ENCODE measurements around the gene DBP. TPM values are rescaled to one million over a fixed set of nuclear protein-coding genes. Genes with fewer than 3 reads are reported as not detected.

DBP gene
- total RNA-seq, 2 experiments from 2014 or later = 8.3 to 12.4 TPM

DNA sequence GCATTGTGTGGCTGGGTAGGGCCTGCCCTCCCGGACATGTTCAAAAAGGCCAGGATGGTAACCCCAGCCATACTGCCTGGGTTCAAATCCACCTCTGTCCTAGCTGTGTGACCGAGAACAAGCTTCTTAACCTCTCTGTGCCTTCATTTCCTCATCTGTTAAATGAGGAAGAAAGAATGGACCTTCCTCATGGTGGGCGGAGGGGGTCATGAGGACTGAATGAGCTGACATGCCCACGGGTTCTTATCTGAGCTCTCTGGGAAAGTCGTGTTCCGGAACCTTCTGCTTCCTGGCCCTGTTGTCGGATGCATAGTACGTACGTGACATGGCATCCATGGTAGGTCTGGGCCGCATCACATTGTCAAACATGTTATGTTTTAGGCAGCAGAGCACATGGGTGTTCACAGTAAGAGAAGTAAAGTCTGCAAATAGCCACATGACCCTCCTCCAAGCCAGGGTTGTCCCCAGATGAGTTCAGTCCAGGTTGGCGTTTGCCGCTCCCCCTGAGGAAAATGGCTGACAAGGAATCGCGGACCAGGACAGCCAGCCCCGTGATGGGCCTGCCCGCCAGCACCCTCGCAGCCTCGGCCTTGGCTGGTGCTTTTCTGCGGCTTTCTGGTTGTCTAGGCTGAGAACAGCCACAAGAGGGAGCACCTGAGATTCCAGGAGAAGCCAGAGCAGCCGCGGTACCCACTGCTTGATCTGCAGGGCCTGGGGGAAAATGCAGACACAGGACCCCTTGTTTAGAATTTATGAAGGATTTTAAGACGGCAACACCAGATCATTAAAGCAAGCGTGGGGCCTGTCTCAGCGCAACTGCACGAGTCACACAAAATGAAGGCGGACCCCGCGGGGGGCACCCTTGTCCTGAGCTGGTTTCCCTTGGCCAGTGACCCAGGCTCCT, 38.0 kb upstream of the DBP start:
- POLR2A ChIA-PET = interaction anchor here (0.6 kb wide), 1 partner anchor 35 kb away, joined by 8 read pairs; no protein-coding TSS in a partner anchor
- H3K27ac Mint-ChIP-seq = no peak overlapping the region
- ATAC-seq = peak; percentile 97

DNA sequence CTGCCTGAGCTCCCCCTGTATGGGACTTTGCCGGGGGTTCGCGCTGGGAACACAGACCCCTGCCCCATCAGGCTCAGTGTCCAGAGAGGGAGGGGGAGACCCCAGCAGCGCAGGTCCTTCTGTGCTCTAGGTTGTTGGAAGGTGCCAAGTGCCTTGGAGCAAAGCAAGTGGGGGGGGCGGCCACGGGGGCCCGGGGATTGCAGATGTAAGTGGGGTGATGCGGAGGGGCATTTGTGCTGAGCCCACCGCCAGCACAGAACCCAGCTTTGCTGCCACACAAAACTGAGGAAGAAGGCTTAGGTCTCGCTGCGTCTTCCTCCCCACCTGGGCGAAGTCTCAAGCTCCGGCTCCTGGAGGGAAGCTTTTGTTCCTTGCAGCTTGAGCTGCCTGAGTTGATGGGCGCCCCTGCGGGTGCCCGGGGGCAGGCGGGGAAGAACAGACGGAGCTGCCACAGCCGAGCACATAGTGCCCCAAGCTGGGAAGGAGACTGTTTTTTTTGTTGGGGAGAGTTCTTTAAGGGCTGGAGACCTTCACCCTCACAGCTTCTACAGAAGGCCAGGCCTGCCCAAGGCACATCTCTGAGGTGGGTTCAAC, 37.1 kb upstream of the DBP start:
- no peaks in the 10 kb centered on the region for H3K27me3 Mint-ChIP-seq
- H3K4me3 Mint-ChIP-seq = no peak overlapping the region
- peaks cover 5% of the 10 kb centered on the region for H3K9me3 Mint-ChIP-seq (ENCODE audit: low read depth)
- H3K27ac Mint-ChIP-seq = no peak overlapping the region
- POLR2A ChIA-PET = no interaction called here
- DNase-seq (no peak), ATAC-seq (no peak)
- intact Hi-C loops (cut with DNase I, micrococcal nuclease) = loop anchor here in 1 of 2 experiments (2.0 kb wide), 1 partner anchor 28 kb away; the partner anchor contains the start of gene CA11
- H3K36me3 Mint-ChIP-seq (ENCODE audit: low read depth) = no peaks in the 10 kb centered on the region
- CTCF ChIA-PET = interaction anchor here (0.7 to 2.6 kb wide), 11 partner anchors 10 to 311 kb away, joined by 3 to 14 read pairs (median 4); partner anchors contain the start of genes CA11, FUT2, SYNGR4 and TMEM143
- H3K4me1 Mint-ChIP-seq = peaks cover 7% of the 10 kb centered on the region

More for the DNA sequence above, 38.0 kb upstream of the DBP start:
- CTCF ChIA-PET = interaction anchor here (0.6 to 2.6 kb wide), 20 partner anchors 9 to 490 kb away, joined by 3 to 14 read pairs (median 4); partner anchors contain the start of genes CA11, FUT2, SYNGR4 and TMEM143
- intact Hi-C loops (cut with DNase I, micrococcal nuclease) = loop anchor here (1.0 to 5.0 kb wide), 4 partner anchors 28 to 160 kb away; partner anchors contain the start of gene CA11 (in 2 of the 2)
- no peaks in the 10 kb centered on the region for H3K36me3 Mint-ChIP-seq (ENCODE audit: low read depth)
- no peaks in the 10 kb centered on the region for H3K27me3 Mint-ChIP-seq
- H3K9me3 Mint-ChIP-seq (ENCODE audit: low read depth) = no peaks in the 10 kb centered on the region
- peak; percentile 86 for DNase-seq
- peaks cover 7% of the 10 kb centered on the region for H3K4me1 Mint-ChIP-seq
- no peak overlapping the region for H3K4me3 Mint-ChIP-seq

DNA sequence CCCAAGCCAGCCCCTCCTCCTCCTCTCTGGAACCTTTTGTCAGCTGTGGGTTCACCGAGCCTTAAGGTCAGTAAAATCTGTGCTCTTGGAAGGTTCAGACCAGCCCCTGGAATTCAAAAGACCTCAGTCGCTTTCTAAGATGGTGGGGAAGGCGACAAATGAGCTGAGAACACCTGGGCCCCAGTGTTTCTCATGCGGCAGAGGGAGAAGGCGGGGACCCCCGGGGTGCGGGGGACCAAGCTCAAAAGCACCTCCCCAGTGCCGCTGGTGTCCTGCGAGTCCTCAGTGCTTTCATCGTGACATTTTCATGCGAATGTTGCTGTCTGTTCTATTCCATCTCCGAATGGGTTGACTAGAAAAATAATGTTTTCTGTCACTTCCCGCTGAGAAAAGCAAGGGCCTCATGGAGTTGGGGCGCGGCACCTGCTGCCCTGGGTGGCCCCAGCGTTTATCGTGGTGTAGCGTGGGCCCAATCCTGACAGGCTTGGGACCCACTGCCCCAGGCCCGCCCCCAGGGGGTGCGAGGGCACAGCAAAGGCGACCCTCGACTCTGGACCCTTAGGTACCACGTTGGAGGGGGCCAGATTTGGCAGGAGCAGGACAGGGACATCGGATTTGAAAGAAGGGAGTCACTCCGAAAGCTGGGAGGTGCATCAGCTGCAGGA, 36.4 kb upstream of the DBP start:
- peaks cover 7% of the 10 kb centered on the region for H3K4me1 Mint-ChIP-seq
- no peak for DNase-seq
- no peak overlapping the region for H3K4me3 Mint-ChIP-seq
- peaks cover 5% of the 10 kb centered on the region for H3K9me3 Mint-ChIP-seq (ENCODE audit: low read depth)
- no peak for ATAC-seq
- intact Hi-C loops (cut with DNase I, micrococcal nuclease) = loop anchor here in 1 of 2 experiments (2.0 kb wide), 1 partner anchor 27 kb away; the partner anchor contains the start of gene CA11
- no peaks in the 10 kb centered on the region for H3K27me3 Mint-ChIP-seq
- H3K36me3 Mint-ChIP-seq (ENCODE audit: low read depth) = no peaks in the 10 kb centered on the region
- POLR2A ChIA-PET = no interaction called here
- H3K27ac Mint-ChIP-seq = no peak overlapping the region
- CTCF ChIA-PET = interaction anchor here (0.7 to 2.6 kb wide), 3 partner anchors 40 to 257 kb away, joined by 5 to 14 read pairs (median 9); no protein-coding TSS in a partner anchor

DNA sequence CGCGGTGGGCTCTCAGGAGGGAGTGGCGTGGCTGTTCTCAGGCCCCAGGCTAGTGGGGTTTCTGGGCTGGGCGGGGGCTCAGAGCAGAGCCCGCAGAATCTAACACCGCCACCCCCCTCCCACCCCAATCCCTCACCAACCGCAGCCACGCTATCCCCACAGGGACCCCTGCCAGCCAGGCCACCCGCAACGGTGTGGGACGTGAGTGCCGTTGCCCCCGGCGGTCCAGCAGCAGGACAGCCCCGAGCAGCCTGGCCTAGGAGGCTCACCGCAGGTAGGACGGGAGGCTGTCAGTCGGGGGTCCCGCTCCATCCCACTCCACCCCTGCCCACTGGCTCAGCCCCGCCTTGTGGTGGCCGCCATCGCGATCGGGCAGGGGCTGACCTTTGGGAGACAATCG, 35.8 kb upstream of the DBP start, which contains the start of gene NTN5:
NTN5 (minus strand) TSS at position 24 of the 400 bp plus-strand sequence. CDS start 2,031 bp downstream, outside the sequence.
- DNase-seq (no peak), ATAC-seq (no peak)
- CTCF ChIA-PET = no interaction called here
- H3K27me3 Mint-ChIP-seq = no peaks in the 10 kb centered on the region
- H3K9me3 Mint-ChIP-seq (ENCODE audit: low read depth) = peaks cover 5% of the 10 kb centered on the region
- peaks cover 7% of the 10 kb centered on the region for H3K4me1 Mint-ChIP-seq
- no peak within 1 kb of the TSS for H3K27ac Mint-ChIP-seq
- no peak within 1 kb of the TSS for H3K4me3 Mint-ChIP-seq
- no peaks in the 10 kb centered on the region for H3K36me3 Mint-ChIP-seq (ENCODE audit: low read depth)
- intact Hi-C loops (cut with DNase I, micrococcal nuclease) = no loop called here
- POLR2A ChIA-PET = no interaction called here

DNA sequence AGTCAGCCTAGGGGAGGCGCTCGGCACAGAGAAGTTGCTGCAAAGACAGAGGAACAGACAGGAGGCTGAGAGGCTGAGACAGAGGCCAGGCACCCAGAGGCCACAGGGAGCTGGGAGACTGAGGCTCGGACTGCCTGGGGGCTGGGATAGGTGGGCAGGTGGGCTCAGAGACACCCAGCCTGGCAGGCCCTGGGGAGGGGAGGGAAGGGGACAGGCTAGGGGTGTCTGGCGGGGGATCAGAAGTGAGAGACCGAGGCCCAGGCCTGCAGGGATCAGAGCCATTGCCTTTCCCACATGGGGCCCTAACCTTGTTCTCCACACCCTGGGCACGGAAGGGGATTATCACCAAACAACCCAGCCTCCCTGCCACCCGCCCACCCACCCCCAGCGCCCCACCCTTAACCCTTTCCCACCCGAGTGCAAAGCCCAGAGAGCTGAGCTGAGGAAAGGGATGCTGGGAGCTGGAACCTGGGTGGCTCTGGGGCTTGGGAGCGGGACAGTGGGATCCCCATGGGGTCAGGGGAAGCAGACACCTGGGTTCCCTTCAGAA, 34.3 kb upstream of the DBP start:
- POLR2A ChIA-PET = no interaction called here
- ATAC-seq = no peak
- CTCF ChIA-PET = no interaction called here

DNA sequence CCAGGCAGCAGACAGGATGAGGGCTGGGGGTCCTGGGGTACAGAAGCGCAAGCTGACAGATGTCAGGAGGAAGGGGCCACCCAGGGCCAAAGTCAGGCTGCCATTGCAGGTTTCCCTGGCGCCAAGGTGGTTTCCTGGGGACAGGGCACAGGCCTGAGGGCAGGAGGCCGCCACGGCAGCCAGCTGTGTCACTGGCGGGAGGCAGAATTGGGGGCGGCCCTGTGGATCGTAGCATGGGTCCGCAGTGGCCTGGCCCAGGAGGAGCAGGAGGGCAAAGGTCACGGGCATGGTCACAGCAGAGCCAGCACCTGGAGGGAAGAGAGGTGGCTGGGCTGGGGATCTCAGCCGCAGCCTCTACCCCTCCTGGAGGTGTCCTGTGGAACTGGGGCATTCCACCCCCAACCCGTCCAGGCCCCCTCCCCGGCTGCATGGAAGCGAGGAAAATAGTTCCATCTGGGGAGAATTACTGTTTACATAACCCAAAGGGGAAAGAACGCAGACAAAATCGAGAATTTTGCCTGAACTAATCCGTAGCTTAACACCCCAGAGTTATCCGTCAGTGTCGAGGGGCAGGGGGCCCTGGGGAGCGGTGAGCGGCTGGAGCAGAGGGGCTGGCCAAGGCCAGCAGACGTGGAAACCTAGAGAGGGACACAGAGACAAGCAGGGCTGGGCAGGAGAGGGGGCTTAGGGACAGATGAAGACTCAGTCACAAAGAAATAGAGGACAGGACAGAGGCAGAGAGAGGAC, 33.7 kb upstream of the DBP start:
- Mint-ChIP-seq H3K27ac (no peak overlapping the region), H3K9me3 (ENCODE audit: low read depth) (peaks cover 5% of the 10 kb centered on the region), H3K4me1 (peaks cover 7% of the 10 kb centered on the region), H3K27me3 (no peaks in the 10 kb centered on the region), H3K4me3 (no peak overlapping the region), H3K36me3 (ENCODE audit: low read depth) (no peaks in the 10 kb centered on the region)
- ChIA-PET CTCF (no interaction called here), POLR2A (no interaction called here)
- DNase-seq = no peak
- ATAC-seq = no peak
- intact Hi-C loops (cut with DNase I, micrococcal nuclease) = no loop called here

More for the DNA sequence above, 34.3 kb upstream of the DBP start:
- no peak overlapping the region for H3K27ac Mint-ChIP-seq
- H3K36me3 Mint-ChIP-seq (ENCODE audit: low read depth) = no peaks in the 10 kb centered on the region
- no peaks in the 10 kb centered on the region for H3K27me3 Mint-ChIP-seq
- H3K9me3 Mint-ChIP-seq (ENCODE audit: low read depth) = peaks cover 5% of the 10 kb centered on the region
- intact Hi-C loops (cut with DNase I, micrococcal nuclease) = no loop called here
- DNase-seq = no peak
- no peak overlapping the region for H3K4me3 Mint-ChIP-seq
- peaks cover 7% of the 10 kb centered on the region for H3K4me1 Mint-ChIP-seq

DNA sequence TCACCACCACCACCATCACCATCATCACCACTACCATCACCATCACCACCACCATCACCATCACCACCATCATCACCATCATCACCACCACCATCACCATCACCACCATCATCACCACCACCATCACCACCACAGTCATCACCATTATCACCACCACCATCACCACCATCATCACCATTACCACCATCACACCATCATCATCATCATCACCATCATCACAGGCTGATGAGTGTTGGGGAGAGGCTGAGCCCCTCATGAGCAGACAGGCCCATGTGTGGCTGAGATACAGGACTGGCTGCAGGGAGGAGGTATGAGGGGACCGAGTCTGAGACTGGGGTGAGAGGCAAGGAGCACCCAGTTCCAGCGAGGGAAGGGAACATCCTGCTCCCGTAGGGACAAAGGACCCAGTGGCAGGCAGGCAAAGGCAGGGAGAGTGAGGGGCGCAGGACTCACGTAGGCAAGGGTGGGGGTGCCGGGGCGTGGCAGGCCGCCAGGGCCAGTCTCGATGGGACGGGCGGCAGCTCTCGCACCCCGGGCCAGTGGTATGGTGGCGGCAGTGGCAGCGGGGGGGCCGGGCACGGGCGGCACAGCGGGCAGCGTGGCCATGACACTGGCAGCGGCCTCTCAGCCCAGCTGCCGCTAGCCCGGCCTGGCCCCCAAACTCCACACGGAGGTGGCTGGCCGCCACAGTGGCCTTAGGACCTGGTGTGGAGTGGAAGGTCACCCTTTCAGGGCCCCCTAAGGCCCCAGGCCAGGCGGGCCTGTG, 32.9 kb upstream of the DBP start:
- no peak overlapping the region for H3K4me3 Mint-ChIP-seq
- CTCF ChIA-PET = no interaction called here
- POLR2A ChIA-PET = no interaction called here
- DNase-seq = no peak
- intact Hi-C loops (cut with DNase I, micrococcal nuclease) = no loop called here
- H3K27ac Mint-ChIP-seq = no peak overlapping the region
- H3K4me1 Mint-ChIP-seq = peaks cover 2% of the 10 kb centered on the region
- H3K9me3 Mint-ChIP-seq (ENCODE audit: low read depth) = peaks cover 5% of the 10 kb centered on the region
- no peaks in the 10 kb centered on the region for H3K27me3 Mint-ChIP-seq
- no peaks in the 10 kb centered on the region for H3K36me3 Mint-ChIP-seq (ENCODE audit: low read depth)
- ATAC-seq = no peak

DNA sequence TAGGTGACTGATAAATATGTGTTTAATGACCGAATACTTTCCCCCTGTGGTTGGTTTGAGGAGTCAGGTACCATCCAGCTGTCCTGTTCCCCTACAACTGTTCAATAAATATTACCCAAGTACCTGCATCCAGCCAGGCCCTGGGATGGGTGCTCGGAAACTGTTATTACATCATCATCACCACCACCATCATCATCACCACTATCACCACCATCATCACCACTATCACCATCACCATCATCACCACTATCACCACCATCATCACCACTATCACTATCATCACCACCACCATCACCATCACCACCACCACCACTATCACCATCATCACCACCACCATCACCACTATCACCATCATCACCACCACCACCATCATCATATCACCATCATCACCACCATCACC, 31.6 kb upstream of the DBP start:
- H3K27ac Mint-ChIP-seq = no peak overlapping the region
- peaks cover 5% of the 10 kb centered on the region for H3K9me3 Mint-ChIP-seq (ENCODE audit: low read depth)
- no peak for ATAC-seq
- no peak for DNase-seq
- no peaks in the 10 kb centered on the region for H3K36me3 Mint-ChIP-seq (ENCODE audit: low read depth)
- intact Hi-C loops (cut with DNase I, micrococcal nuclease) = no loop called here
- no peak overlapping the region for H3K4me3 Mint-ChIP-seq
- CTCF ChIA-PET = no interaction called here
- POLR2A ChIA-PET = no interaction called here
- no peaks in the 10 kb centered on the region for H3K4me1 Mint-ChIP-seq
- H3K27me3 Mint-ChIP-seq = no peaks in the 10 kb centered on the region

DNA sequence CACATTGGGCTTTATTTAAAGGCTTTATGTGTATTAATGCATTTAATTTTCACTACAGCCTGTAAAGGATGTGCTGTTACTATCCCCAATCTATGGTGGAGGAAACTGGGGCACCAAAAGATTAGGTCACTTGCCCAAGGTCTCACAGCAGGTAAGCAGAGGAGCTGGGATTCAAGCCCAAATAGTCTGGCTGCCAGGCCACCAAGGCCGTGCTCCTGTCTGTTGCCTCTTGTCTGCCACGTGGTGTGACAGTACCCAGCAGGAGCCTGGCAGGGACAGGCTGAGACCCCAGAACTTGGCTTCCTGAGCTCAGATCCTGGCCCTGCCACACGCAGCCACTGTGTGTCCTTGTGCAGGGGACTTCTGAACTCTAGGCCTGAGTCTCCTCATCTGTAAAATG, 31.2 kb upstream of the DBP start:
- POLR2A ChIA-PET = interaction anchor here (0.6 kb wide), 1 partner anchor 324 kb away, joined by 4 read pairs; no protein-coding TSS in a partner anchor
- Mint-ChIP-seq H3K4me3 (no peak overlapping the region), H3K4me1 (no peaks in the 10 kb centered on the region), H3K27me3 (no peaks in the 10 kb centered on the region), H3K36me3 (ENCODE audit: low read depth) (no peaks in the 10 kb centered on the region), H3K27ac (no peak overlapping the region), H3K9me3 (ENCODE audit: low read depth) (peaks cover 5% of the 10 kb centered on the region)
- CTCF ChIA-PET = no interaction called here
- DNase-seq (no peak), ATAC-seq (no peak)
- intact Hi-C loops (cut with DNase I, micrococcal nuclease) = no loop called here

DNA sequence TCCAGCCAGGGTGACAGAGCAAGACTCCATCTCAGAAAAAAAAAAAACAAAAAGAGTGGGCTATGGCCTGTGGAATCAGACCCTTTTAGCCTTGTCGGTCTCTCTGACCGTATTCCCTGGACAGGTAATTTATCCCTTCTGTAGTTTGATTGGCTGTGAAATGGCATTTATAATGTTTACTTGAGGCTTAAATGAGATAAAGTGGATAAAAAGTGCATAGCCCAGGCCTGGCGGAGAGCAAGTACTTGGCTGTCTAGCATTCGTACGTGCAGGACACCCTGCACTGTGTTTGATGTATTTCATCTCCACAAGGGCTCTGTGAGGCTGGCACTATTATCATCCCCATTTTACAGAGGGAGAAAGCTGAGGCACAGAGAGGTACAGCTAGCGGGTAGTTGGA, 28.6 kb upstream of the DBP start:
- no peak for ATAC-seq
- ChIA-PET POLR2A (no interaction called here), CTCF (interaction anchor here (1.6 kb wide), 1 partner anchor 10 kb away, joined by 4 read pairs; no protein-coding TSS in a partner anchor)
- no peaks in the 10 kb centered on the region for H3K36me3 Mint-ChIP-seq (ENCODE audit: low read depth)
- peaks cover 5% of the 10 kb centered on the region for H3K4me1 Mint-ChIP-seq
- no peak overlapping the region for H3K4me3 Mint-ChIP-seq
- intact Hi-C loops (cut with DNase I, micrococcal nuclease) = no loop called here
- DNase-seq = no peak
- H3K9me3 Mint-ChIP-seq (ENCODE audit: low read depth) = peaks cover 5% of the 10 kb centered on the region
- H3K27me3 Mint-ChIP-seq = no peaks in the 10 kb centered on the region
- no peak overlapping the region for H3K27ac Mint-ChIP-seq

Measured in activated CD4-positive, alpha-beta T cell treated with anti-CD3 and anti-CD28 coated beads for 36 hours (primary cell).